Measurements from ENCODE around the gene RAB11FIP3.

DNA sequence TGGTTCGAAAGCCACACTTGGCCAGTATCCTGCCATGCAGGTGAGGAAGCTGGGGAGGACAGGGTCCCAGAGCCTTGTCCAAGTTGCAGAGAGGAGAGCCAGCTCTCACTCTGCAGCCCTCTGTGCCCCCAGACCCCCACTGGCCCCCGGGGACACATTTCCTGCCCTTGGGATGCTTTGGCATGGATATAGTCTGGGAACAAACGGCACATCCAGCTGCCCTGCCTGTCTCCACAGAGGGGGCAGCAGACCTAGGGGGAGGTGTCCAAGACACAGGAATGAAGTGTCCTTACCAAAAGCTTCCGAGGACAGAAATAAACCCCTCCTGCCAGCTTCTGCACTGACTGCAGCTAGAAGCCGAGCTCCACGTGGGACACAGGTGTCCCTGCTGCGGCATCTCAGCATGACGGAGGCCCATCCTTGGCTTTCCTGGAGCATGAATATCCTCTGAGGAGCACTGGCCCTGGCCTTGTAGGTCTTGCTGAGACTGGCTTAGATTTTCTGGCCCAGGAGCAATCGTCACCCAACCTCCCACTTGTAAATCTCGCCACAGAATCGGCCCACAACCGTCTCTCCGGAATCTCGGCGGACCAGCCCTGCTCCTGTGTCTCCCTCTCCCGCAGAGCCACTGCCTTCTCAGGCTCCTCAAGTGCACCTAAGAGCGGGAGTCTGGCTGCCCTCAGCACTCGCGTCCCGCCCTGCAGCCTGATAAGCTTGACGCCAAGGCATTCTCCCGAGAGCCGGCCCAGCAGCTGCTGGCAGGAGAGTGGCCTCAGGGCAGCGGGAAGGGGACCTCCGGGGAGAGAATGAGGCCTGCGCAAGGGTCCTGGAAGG is 100.9 kb downstream of the RAB11FIP3 start:
- TF ChIP-seq, protein P1, sequence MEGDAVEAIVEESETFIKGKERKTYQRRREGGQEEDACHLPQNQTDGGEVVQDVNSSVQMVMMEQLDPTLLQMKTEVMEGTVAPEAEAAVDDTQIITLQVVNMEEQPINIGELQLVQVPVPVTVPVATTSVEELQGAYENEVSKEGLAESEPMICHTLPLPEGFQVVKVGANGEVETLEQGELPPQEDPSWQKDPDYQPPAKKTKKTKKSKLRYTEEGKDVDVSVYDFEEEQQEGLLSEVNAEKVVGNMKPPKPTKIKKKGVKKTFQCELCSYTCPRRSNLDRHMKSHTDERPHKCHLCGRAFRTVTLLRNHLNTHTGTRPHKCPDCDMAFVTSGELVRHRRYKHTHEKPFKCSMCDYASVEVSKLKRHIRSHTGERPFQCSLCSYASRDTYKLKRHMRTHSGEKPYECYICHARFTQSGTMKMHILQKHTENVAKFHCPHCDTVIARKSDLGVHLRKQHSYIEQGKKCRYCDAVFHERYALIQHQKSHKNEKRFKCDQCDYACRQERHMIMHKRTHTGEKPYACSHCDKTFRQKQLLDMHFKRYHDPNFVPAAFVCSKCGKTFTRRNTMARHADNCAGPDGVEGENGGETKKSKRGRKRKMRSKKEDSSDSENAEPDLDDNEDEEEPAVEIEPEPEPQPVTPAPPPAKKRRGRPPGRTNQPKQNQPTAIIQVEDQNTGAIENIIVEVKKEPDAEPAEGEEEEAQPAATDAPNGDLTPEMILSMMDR (IDR thresholded peaks at IDR 0.05) = no peak
- TF ChIP-seq POLR2A (IDR thresholded peaks at IDR 0.05) (no peak), POLR2AphosphoS5 (IDR thresholded peaks at IDR 0.05) (no peak)

Measured in prostate gland (tissue), 2 donors.